PC-3 (cell line): ENCODE data around the gene UGT1A3.

Experiments
- EZH2 ChIP-seq: fragments of 300-600 bp; sonication (generic); IDR thresholded peaks from one replicate; pipeline ENCODE4 v1.6.1; 2017; ENCODE audit warnings: antibody characterized with exemption, mild to moderate bottlenecking, low read length; ENCODE audit not compliant: unreplicated experiment
- TF ChIP-seq, protein P1 (sequence below): fragments of 300-600 bp; sonication (generic); conservative IDR thresholded peaks from 2 replicates; pipeline ENCODE4 v1.5.1; 2017; ENCODE audit warnings: antibody characterized with exemption, low read depth, mild to moderate bottlenecking, low read length

DNA sequence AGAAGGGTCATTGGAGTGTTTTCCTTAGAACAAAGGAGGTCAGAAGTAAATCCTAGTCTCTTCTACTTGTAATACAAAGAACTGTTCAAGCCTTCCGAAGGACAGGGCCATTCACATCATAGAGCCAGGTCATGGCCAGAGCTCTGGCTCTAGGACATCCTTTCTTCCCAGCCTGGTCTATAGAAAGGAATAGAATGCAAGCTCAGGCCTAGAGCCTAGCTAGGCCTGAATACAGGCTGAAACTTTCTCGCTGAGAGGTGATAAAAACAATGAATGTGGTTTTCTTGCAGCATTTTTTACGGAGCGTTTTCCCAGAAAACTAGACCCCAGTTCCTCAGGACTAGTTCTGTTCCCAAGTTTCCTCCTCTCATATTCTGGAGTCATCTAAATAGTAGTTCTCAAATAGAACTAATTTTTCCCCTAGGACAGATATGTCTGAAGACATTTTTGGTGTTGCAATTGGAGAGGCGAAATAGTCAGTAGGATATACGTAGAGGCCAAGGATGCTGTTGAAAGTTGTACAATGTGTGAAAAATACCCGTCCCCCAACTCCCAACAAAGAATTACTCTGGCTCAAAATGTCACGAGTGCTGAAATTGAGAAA is 29.3 kb upstream of the UGT1A3 start:
- TF ChIP-seq, protein P1, sequence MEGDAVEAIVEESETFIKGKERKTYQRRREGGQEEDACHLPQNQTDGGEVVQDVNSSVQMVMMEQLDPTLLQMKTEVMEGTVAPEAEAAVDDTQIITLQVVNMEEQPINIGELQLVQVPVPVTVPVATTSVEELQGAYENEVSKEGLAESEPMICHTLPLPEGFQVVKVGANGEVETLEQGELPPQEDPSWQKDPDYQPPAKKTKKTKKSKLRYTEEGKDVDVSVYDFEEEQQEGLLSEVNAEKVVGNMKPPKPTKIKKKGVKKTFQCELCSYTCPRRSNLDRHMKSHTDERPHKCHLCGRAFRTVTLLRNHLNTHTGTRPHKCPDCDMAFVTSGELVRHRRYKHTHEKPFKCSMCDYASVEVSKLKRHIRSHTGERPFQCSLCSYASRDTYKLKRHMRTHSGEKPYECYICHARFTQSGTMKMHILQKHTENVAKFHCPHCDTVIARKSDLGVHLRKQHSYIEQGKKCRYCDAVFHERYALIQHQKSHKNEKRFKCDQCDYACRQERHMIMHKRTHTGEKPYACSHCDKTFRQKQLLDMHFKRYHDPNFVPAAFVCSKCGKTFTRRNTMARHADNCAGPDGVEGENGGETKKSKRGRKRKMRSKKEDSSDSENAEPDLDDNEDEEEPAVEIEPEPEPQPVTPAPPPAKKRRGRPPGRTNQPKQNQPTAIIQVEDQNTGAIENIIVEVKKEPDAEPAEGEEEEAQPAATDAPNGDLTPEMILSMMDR, result no peak
- TF ChIP-seq EZH2, result no peak
